GM12878 (cell line): ENCODE data around the gene DHRS7B. TPM values are rescaled to one million over a fixed set of nuclear protein-coding genes. Genes with fewer than 3 reads are reported as not detected.

Experiments
- BCLAF1 ChIP-seq: fragments of 450-650 bp; IDR thresholded peaks from 2 replicates; pipeline ENCODE4 v1.6.1; 2017; ENCODE audit warnings: antibody characterized with exemption, mild to moderate bottlenecking, moderate library complexity
- BHLHE40 ChIP-seq, 2 experiments: fragments of 450-650 bp in 1 of 2; IDR thresholded peaks; 2 replicates each; pipeline ENCODE4 v1.6.1; 2011 to 2017; ENCODE audit warnings: low read depth in 2 of 2, borderline replicate concordance in 1 of 2, improper control_type of control experiment in 1 of 2, low read length in 1 of 2, mild to moderate bottlenecking in 1 of 2
- MTA2 ChIP-seq: fragments of 450-650 bp; IDR thresholded peaks from 2 replicates; pipeline ENCODE4 v1.6.1; 2016; ENCODE audit warnings: low read depth, mild to moderate bottlenecking, moderate library complexity
- SKIL ChIP-seq: fragments of 450-650 bp; IDR thresholded peaks from 2 replicates; pipeline ENCODE4 v1.6.1; 2017; ENCODE audit warnings: mild to moderate bottlenecking, low read depth, inconsistent platforms; ENCODE audit not compliant: poor library complexity, severe bottlenecking
- ZBED1 ChIP-seq: IDR thresholded peaks from 2 replicates; pipeline ENCODE4 v1.6.1; 2016; ENCODE audit warnings: borderline replicate concordance
- polyA plus RNA-seq, 11 experiments: library from polyadenylated mRNA; depleted of rRNA in 4 of 11; unstranded in 6 of 11; stranded (reverse) in 5 of 11; fragments of >200 nt; fragmentation: Nextera tagmentation in 4 of 11; fragmentation: Illumina TruSeq in 1 of 11; extraction: Ambion mirVana in 4 of 11; extraction: Trizol in 1 of 11; gene quantifications; 1 replicate in 1 of 11; 2 replicates in 10 of 11; pipeline versions ENCODE4 v1.2.1 to v1.2.3, GENCODE V29; 2011 to 2016; ENCODE audit warnings: inconsistent platforms in 2 of 11, missing spikeins in 2 of 11, low read depth in 1 of 11
- total RNA-seq, 4 experiments: library from RNA; depleted of rRNA in 3 of 4; stranded (reverse); fragments of >200 nt in 3 of 4; fragmentation: Illumina TruSeq in 1 of 4; extraction: Trizol in 1 of 4; gene quantifications; 2 replicates each; pipeline versions ENCODE4 v1.2.1 to v1.2.3, GENCODE V29; 2013 to 2021
- TF ChIP-seq, protein P1 (sequence below): IDR thresholded peaks from 2 replicates; pipeline ENCODE4 v1.6.1; 2012; ENCODE audit warnings: improper control_type of control experiment, low read depth, low read length; ENCODE audit not compliant: insufficient replicate concordance

The DHRS7B gene
- total and polyA plus RNA-seq, 10 of the 15 experiments (the other 5 are each of a cell fraction or from before 2014, with no cell fraction given): 11.1 to 35.6 (median 23.0) TPM

DNA sequence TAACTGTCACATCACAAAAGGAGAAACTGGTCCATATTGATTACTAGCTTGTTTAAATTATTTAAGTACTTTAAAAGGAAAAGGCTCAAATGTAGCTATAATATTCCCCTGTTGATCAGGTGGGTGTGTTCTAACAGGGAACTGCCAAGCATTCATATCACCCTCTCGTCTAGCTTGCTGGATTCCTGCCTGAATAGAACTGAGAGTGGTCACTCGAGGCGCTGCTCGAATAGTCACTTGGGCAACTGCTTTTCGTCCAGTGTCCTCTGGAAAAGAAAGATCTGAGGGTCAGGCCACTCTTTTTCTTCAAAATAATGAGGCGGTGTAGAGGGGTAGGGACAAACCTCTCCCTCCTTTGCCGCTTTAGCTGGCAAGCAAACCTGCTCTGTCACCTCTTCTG is 47.6 kb upstream of the DHRS7B start (continued):
- TF ChIP-seq, protein P1, sequence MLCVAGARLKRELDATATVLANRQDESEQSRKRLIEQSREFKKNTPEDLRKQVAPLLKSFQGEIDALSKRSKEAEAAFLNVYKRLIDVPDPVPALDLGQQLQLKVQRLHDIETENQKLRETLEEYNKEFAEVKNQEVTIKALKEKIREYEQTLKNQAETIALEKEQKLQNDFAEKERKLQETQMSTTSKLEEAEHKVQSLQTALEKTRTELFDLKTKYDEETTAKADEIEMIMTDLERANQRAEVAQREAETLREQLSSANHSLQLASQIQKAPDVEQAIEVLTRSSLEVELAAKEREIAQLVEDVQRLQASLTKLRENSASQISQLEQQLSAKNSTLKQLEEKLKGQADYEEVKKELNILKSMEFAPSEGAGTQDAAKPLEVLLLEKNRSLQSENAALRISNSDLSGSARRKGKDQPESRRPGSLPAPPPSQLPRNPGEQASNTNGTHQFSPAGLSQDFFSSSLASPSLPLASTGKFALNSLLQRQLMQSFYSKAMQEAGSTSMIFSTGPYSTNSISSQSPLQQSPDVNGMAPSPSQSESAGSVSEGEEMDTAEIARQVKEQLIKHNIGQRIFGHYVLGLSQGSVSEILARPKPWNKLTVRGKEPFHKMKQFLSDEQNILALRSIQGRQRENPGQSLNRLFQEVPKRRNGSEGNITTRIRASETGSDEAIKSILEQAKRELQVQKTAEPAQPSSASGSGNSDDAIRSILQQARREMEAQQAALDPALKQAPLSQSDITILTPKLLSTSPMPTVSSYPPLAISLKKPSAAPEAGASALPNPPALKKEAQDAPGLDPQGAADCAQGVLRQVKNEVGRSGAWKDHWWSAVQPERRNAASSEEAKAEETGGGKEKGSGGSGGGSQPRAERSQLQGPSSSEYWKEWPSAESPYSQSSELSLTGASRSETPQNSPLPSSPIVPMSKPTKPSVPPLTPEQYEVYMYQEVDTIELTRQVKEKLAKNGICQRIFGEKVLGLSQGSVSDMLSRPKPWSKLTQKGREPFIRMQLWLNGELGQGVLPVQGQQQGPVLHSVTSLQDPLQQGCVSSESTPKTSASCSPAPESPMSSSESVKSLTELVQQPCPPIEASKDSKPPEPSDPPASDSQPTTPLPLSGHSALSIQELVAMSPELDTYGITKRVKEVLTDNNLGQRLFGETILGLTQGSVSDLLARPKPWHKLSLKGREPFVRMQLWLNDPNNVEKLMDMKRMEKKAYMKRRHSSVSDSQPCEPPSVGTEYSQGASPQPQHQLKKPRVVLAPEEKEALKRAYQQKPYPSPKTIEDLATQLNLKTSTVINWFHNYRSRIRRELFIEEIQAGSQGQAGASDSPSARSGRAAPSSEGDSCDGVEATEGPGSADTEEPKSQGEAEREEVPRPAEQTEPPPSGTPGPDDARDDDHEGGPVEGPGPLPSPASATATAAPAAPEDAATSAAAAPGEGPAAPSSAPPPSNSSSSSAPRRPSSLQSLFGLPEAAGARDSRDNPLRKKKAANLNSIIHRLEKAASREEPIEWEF: no peak
- TF ChIP-seq BHLHE40 (IDR thresholded peaks at IDR 0.05; ENCODE audit: borderline replicate concordance in 1 of 2, low read depth in 2 of 2, low read length in 1 of 2): no peak
- no peak for TF ChIP-seq ZBED1
- TF ChIP-seq MTA2: no peak
- TF ChIP-seq BCLAF1: no peak
- TF ChIP-seq SKIL: no peak
- TF ChIP-seq, all 136 proteins: peak for 0
